ENCODE data around the gene SSC4D.

SSC4D gene

DNA sequence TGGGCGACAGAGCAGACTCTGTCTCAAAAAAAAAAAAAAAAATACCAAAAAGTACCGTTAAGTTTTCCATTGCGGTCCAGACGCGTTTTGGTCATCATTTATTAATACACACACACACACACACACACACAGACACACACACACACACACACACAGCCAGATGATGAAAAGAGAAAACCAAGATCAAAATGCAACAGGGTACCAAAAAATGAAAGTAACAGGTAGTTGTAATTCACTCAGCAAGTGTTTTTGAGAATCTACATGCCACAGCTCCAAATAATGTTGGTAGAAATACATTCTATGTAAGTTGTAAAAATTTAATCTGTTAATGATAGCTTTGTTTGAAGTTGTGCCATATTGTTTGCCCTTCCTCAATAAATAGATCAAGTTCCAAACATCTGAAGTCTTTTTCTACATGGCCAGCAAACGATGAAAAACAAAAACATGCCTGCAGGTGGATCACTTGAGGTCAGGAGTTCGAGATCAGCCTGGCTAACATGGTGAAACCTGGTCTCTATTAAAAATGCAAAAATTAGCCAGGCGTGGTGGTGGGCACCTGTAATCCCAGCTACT is 60.1 kb downstream of the SSC4D start:
- DNase-seq = no peak

DNA sequence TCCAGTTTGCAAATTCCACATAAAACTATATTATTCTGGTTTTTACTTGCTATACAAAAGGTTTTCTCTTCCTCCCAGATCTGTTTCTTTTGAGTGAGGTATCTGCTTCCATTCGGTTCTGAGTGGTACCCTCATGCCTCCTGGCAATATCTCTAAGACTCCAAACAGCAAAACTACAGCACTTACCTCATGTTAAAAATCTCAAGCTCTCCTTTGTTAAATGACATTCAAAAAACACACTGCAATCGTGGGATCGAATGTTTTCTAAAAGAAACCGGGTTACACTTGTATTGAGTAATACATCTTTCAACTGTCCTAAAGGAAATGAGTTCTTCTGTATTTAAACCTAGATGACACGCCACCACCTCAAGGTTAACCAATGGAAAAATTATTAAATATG is 61.8 kb downstream of the SSC4D start:
- DNase-seq = no peak

DNA sequence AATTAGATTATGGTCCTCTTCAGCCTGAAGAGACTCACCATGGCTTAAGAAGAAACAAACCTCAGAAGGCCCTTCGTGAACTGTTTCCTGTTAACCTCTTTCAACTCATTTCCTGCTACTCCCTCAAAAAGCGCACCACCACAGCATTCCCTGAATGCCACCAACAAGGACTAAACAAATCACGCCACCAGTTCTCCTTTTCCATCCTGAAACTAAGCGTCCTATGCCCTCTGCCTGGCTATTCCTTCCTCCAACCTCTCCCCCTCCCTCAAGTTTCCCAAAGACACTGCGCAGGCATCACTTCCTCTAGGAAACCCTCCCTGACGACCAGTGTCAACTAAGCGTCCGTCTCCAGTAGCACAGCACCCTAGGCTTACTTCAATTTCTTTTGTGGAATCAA is 62.7 kb downstream of the SSC4D start:
- no peak for DNase-seq

DNA sequence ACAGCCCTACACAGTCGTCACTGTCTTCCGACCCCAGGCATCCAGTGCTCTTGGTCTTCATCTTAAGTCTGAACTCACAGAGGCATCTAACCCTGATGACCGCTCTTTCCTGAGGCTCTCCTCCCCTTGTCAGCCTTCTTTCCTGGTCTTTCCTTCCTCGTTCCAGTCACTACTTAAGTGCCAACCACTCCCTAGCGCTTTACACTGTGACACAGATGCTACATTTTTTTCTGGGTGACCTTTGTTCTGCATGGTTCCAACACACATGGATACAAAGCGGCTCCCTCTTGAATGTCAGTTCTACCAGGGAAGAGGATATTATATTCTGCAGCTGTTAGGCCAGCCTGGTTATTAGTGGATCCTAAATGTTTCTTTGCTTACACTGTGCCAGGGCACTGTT is 63.4 kb downstream of the SSC4D start:
- no peak for DNase-seq

DNA sequence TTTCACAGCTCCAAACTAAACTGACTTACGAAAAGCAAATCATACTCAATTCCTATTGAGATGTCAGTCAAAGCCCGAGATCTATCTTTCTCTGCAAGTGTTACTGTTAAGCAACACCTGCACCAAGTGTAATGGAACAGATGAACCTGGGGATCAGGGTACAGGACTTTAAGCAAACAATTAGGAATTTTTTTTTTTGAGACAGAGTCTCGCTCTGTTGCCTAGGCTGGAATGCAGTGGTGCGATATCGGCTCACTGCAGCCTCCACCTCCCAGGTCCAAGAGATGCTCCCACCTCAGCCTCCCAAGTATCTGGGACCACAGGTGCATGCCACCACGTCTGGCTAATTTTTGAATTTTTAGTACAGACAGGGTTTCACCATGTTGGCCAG is 65.6 kb downstream of the SSC4D start:
- DNase-seq = no peak

DNA sequence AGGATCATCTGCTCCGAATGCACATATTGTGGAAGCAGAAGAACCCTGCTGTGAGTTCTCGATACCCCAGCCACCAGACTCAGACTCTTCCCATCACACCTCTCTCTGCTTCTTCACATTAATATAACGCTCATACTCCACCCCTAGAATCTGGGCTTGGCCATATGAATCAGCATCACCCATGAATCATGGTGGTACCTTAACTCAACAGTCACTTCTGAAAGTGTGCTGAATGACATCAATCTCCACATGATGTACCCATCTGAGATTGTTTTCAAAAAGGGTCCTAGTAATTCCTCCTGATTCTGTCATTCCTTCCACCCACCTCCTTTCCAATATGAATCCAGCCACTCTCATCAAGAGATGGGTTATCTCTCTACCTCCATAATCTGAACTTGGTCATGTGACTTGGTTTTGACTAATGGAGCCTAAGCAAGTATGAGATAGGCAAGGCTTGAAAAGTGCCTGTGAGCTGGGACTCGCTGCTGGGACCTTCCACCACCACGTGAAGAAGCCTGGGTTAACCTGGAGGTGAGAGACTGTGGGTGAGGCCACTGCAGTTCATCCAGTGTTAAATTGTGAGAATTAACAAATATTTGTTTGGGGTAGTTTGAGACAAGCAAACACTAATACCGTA is 66.1 kb downstream of the SSC4D start:
- DNase-seq = no peak

- DNase-seq = no peak
Measured at GRCh38 chr7:76342222-76342621, 67.3 kb downstream of the SSC4D start.

DNA sequence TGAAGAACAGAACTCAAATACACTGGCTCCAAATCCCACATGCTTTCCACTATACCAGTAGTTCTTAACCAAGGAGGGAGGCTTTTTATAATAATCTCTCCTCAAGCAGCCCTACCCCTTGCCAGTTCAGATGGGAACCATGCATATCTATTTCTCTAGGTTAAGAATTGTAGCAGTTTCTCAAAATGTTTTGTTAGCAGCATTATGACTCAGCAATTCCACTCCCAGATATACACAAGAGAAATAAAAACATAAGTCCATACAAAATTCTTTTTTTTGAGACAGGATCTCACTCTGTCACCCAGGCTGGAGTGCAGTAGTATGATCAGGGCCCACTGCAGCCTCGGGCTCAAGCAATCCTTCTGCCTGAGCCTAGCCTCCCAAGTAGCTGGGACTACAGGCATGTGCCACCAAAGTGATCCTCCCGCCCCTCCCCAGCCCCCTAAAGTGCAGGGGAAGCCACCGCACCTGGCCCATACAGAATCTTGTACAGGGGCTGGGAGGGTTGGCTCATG is 68.8 kb downstream of the SSC4D start:
- DNase-seq = no peak
